Activated T-cell treated with anti-CD3 and anti-CD28 coated beads, Interleukin-2, amount 50 U/mL, for 48 hours (primary cell): ENCODE data around the gene CTTN.
"Not testable (repeated sequence)": the region's sequence is repeated elsewhere in the genome, so short reads cannot be mapped to it uniquely, and the experiment has no call there.

Experiments
- DNase-seq, 2 experiments: peaks; one replicate each; pipeline ENCODE4 v3.0.0-alpha.2; 2020

The CTTN gene

DNA sequence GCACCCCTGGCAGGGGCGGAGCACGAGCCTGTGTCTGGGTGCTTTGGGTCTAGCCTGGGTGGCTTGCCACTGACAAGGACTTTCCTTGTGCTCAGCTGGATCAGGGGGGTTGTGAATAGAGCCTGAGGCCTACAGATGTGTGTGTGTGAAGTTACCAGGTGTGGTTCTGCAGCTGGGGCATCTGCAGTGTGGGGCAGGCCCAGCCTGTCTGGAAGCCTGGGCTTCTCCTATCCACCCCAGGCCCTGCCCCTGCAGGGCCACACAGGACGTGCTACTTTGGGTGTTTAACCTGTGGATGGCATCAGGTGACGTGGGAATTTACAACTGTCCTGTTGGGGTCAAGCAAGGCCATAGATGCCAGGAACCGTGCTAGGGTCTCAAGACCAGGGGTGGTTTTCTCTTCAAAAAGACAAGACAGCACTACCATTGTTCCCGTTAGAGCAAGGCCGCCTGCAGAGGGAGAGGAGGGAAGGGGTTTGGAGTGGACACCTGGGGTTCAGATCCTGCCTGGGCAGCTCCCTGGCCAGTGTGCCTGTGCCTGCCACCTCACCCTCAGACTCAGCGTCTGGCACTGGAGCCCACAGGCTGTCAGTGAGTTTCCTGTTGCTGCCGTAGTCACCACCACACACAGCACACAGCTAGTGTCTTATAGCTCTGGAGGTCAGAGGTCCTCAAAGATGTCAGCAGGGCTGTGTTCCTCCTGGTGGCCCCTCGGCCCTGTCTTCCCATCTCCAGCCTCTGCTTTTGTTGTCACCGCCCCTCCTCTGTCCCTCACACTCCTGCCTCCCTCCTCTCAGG lies 31.6 kb downstream of the CTTN start:
- no peak for DNase-seq

- DNase-seq: no peak
Observed at GRCh38 chr11:70430671-70431574, 32.6 kb downstream of the CTTN start.

DNA sequence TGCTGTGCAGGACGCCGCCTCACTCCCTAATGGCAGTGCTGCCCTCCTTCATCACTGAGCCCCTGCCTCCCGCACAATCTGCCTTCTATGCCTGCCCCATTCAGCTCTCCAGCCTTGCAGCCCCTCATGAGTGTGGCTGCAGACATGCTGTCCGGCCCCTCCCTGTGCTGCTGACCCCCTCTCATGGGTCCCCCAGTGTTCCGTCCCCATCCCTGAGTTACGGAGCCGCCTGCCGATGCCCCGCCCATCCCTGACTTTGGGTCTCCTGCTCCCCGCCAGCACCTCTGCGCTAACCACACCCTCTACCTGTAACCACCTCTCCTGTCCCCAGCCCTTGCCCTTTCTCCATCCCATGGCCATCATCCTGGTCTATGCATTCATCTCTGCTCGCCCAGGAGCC lies 33.3 kb downstream of the CTTN start:
- DNase-seq: no peak

GRCh38 chr11:70432065-70432464 lies 33.7 kb downstream of the CTTN start:
- DNase-seq: no peak

DNA sequence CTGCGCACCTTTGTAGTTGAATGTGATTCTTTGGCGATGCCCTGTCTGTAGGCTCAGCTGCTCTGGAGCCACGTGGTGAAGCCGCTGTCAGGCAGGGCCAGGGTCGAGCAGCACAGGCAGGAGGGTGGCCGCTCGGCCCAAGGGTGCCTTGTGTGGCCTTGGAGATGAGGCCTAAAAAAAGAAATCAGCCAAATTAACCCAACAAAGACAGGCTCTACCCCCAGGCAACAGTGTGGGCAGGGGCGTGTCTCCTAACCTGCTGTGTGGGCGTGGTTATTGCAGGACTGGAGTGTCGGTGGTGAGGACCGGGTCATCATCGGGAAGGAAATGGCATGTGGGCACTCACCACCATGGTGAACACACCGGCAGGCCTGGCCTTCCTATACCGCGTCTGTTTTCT lies 34.3 kb downstream of the CTTN start:
- no peak for DNase-seq

DNA sequence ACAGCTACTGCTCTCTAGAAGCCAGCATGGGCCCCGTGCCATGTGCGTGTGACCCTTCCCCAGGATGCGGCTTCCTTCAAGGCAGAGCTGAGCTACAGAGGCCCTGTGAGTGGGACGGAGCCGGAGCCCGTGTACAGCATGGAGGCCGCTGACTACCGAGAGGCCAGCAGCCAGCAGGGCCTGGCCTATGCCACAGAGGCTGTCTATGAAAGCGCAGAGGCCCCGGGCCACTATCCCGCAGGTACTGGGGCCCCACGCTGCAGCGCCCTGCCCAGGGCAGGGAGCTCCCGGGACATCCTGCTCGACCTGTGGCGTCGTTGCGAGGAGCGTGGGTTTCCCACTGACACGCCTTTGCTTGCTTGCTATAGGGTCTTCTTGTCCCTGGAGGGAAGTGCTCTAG lies 34.7 kb downstream of the CTTN start:
- no peak for DNase-seq

GRCh38 chr11:70433526-70433925 lies 35.2 kb downstream of the CTTN start:
- DNase-seq: no peak

DNA sequence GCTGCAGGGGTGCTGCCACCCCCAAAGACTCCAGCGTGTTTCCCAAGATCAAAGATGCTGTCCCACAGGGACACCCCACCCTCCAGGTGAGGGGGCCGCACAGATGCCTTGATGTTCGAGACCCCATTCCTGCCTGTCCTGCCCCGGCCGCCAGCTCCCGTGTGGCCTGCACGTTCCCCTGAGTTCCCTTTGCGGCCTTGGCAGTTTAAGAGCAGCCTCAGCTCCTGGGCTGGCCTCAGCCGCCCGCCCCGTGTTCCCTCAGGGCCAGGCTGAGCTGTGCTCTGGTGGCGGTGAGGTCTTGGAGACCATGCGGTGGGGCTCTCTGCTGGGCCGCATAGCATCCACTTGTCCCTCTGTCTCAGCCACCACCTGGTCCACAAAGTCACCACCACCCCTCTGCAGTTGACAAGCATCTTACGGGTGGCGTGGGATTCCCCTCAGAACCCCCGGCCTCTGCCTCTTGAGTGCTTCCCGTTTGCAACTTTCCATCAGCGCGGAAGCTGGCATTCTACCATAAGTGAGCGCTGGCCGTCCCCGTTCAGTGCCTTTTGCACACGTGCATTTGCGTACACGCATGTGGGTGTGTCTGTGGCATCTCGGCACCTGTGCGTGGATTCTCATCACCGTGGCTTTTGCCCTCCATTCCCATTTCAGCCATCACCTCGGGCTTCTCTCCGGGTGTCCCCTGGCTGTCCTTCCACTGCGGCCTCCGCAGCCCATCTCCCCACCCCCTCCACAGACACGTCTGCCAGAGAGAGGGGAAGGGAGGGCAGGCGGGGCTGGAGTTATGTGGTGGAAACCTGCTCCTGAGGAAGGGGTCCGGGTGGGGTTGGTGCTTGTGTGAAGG lies 35.9 kb downstream of the CTTN start:
- no peak for DNase-seq

DNA sequence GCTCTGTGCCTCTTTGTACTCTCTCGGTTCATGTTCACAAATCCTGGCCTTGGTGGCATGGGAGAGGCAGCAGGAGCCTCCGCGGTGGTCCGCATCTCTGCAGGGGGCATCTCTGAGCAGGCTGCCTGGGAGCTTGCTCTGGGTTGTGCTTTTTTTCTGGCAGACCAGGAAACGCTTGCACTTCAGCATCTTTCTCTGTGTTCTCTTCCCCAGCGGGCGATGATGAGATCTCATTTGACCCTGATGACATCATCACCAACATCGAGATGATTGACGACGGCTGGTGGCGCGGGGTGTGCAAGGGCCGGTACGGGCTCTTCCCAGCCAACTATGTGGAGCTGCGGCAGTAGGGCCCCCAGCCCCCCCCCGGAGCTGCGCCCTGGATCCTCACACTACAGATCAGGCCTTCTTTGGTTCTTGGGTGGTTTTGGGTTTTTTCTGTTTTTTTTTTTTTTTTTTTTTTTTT lies 36.5 kb downstream of the CTTN start:
- no peak for DNase-seq

DNA sequence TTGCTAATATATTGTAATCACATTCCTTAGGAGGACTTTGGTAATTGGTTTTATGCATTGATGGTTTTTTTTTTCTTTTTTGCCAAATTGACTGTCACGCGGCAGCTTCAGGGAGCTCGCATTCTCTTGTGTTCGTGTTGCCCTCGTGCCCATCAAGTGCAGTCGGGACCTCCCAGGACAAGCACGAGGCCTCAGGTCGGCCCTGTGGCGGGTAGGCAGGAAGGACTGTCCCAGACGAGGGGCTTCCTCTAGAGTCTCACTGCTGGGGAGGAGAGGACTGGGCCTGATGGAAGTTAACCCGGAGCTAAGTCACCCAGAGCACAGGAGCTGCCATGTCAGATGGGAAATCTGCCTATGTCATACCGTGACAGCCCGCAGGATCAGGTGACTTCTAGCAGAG lies 37.0 kb downstream of the CTTN start:
- DNase-seq: no peak

DNA sequence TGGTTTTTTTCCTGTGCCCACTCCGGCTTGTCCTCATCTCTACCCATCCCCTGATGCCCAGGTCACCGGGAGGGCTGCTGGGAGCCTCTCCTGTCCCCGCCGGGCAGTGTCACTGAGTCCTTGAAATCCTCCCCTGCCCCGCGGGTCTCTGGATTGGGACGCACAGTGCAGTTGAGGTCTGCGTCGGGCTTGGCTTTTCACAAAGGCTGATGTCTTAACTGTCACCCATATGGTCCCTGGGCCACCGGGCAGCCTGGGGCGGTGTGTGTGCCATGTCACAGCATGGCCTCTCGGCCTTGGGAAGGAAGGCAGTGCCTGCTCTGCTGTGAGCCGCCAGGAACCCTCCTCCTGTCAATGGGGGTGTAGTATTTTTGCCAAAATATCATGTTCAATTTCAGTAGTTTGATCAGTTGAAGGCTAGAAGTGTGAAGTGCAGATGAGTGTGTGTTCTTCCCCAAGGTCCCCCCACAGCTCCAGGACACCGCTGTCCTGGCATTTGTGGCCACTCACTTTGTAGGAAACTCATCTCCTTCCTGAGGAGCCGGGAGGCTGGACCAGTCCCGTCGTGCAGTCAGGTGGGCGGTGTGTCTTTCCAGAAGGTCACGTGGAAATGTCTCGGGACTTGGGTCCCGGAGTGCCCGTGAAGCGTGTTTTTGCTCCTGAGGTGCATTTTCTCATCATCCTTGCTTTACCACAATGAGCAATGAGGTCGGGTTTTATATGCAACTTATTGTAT lies 37.6 kb downstream of the CTTN start:
- DNase-seq: no peak

GRCh38 chr11:70436501-70436860 lies 38.2 kb downstream of the CTTN start:
- no peak for DNase-seq

DNA sequence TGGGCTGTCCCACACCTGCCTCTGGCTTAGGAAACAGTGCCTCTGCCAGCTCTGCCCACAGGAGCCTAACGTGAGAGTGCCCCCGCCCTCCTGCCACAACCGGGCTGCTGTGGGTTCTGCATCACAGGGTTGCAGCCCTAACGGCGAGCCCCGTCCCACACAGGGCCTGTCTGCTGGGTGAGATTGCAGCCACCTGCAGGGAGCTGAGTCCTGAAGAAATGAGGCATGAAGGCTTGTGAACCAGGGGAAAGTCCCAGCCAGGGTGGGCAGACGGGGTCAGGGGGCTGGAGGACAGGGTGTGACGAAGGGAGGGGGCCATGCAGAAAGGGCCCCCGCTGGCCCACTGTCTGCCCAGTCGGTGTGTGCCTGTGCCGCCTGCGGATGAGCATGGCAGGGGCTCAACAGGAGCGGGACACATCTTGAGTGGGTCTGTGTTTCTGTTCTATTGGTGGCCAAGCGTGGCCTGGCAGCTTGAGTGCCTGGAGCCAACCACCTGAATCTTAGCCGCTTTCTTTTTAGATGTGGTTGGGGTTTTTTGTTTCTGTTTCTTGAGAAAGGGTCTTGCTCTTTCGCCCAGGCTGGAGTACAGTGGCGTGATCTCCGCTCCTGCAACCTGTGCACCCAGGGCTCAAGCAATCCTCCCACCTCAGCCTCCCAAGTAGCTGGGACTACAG lies 38.9 kb downstream of the CTTN start:
- DNase-seq: no peak

DNA sequence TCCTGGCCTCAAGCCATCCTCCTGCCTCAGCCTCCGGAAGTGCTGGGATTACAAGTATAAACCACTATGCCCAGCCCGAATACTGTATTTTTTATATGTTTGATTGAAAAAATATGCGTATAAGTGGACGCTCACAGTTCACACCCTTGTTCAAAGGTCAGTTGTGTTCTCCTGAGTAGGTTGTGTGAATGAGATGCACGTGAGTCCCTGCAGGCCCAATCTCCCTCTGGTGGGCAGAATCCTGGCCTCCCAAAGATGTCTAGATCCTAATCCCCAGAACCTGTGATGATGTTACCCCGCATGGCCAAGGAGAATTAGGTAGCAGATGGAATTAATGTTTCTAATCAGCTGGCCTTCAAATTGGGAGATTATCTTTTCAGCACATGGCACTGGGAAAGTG lies 41.9 kb downstream of the CTTN start:
- no peak for DNase-seq

DNA sequence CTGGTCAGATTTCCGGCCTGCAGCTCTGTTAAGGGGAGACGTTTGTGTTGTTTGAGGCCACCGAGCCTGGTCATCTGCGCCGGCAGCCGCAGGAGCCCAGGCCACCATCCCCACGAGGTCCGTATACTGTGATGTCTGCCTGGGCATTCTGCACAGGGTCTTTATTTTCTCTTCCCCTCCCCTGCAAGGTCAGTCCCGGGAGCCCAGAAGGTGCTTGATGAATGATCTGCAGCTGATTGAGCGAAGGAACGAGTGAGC lies 45.4 kb downstream of the CTTN start:
- no peak for DNase-seq

GRCh38 chr11:70445091-70445490 lies 46.8 kb downstream of the CTTN start:
- DNase-seq: no peak

DNA sequence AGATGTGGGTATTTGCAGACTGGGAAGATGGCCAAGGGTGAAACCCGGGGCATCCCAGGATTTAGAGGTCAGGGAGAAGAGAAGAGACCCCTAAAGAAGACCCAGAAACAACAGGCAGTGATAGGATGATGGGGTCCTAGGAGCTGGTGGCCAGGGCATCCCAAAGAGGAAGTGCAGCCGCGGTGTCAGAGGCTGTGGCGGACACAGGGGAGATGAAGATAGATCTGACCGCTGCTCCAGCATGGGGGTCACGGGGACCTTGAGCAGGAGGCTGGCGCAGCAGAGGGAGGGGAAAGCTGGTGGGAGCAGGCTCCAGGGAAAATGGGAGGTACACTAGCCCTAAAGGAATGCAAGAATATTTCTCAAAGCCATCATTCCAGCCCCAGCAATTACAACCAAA lies 47.3 kb downstream of the CTTN start:
- no peak for DNase-seq

- DNase-seq: no peak
Observed at GRCh38 chr11:70448983-70449567, 50.7 kb downstream of the CTTN start.

- no peak for DNase-seq
Observed at GRCh38 chr11:70454197-70454767, 56.0 kb downstream of the CTTN start.

GRCh38 chr11:70454811-70455210 lies 56.5 kb downstream of the CTTN start:
- not testable (repeated sequence) for DNase-seq

DNA sequence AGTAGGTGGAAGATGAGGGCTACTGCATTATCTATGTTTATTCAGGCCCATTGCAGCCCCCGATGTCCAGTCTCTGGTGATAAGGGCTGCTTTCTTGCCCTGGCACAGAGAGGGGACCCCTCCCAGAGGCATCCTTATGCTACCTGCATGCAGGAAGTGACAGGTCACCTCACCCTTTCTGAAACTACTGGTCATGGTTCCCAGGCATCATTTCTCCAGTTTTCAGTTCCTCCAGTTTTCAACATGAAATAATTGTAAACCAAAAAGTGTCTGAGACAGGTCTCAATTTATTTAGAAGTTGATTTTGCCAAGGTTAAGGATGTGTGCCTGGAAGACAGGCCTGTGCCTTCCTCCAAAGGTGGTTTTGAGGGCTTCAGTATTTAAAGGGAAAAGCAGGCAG lies 57.0 kb downstream of the CTTN start:
- DNase-seq: no peak
